Body of pancreas (tissue), 4 donors: ENCODE data around the gene USP15.

Source experiments
- CTCF ChIP-seq, 7 experiments: fragments of 450-650 bp in 4 of 7; fragments of 200-600 bp in 3 of 7; sonication (generic) in 3 of 7; IDR thresholded peaks; one replicate each; pipeline ENCODE4 v1.5.1; 2016 to 2019; ENCODE audit warnings: antibody characterized with exemption in 7 of 7
- POLR2A ChIP-seq, 3 donors: fragments of 450-650 bp; IDR thresholded peaks; one replicate each; pipeline ENCODE4 v1.6.1; 2016; ENCODE audit warnings: antibody characterized with exemption in 3 of 3, mild to moderate bottlenecking in 2 of 3

GRCh38 chr12:62379026-62379722 is 119.0 kb downstream of the USP15 start:
- no peak for TF ChIP-seq CTCF (IDR thresholded peaks at IDR 0.05)
- TF ChIP-seq POLR2A (IDR thresholded peaks at IDR 0.05), result no peak
